ENCODE results near the gene NR3C1. TPM values are rescaled to one million over a fixed set of nuclear protein-coding genes. Genes with fewer than 3 reads are reported as not detected.
"Not testable (repeated sequence)": the region's sequence is repeated elsewhere in the genome, so short reads cannot be mapped to it uniquely, and the experiment has no call there.

The NR3C1 gene
- total RNA-seq, 1 donor from 2014 or later = 56.1 TPM

DNA sequence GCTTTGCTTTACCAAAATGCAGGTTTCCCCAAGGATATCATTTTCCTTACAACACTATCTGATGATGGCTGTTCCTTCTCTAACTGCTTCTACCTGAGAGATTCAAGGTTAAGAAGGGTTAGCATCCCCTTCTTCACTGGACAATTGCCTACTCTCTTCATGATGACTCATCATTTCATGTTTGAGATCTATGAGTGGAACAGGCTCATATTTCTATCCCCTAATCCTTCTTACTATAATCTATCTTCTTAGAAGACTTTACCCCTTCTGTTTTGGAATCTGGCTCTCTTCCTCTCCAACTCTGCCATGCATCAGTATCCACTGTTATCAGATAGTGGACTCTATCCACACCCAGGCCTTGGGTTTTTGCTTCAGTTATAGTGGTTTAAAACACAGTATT lies 54.3 kb downstream of the NR3C1 start:
- DNase-seq (ENCODE audit: missing footprints) = no peak
- no peak for ATAC-seq
- intact Hi-C loops (cut with DNase I) = loop anchor here (10.0 kb wide), 1 partner anchor 46 kb away; no protein-coding TSS in a partner anchor

DNA sequence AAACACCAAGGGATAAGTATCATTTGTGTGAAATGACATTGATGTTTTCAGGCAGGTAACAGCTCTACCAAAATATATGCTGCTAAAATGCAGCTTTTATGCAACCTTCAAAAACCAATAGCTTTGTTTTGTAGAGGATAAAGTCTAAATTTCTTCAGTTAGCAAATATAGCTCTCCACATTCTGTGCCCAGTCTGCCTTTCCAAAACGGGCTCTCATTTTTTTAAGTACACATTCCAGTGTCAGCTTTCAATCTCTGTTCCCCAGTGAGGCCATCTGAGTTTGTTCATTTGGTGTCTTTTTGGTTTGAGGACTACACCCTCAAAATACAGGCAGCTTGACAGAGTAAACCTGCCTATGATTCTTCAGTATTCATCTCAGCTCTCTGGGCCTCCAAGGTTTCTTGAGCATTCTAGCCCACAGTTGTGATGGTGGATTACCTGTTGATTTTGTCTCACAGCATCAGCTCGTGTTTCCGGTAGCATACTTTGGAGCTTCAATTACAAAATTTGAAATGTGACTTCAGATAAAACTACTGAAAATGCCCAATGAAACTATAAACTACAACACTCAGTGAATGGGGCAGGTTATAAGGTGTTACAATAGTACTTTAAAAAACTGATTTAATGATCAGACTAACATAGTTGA lies 55.7 kb downstream of the NR3C1 start:
- no peak for DNase-seq (ENCODE audit: missing footprints)
- ATAC-seq = no peak
- intact Hi-C loops (cut with DNase I) = loop anchor here (10.0 kb wide), 1 partner anchor 47 kb away; no protein-coding TSS in a partner anchor

DNA sequence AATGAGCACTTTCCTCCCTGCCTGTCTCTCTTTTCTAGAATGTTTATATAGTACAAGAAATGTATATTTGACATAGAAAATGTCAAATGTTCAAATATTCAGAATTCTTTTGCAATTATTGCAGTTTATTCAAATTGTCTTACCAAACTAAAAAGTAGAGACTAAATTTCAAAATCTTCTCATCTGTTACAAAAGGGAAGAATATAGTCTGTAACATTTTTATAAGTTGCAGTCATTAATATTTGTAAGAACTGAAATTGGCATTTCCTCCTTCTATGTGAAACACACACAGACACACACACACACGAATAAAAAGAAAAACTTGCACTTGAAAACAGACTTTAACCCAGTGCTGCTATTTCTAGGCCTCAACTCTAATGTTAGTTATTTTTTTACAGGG lies 56.4 kb downstream of the NR3C1 start:
- DNase-seq (ENCODE audit: missing footprints) (no peak), ATAC-seq (no peak)
- intact Hi-C loops (cut with DNase I) = loop anchor here (10.0 kb wide), 1 partner anchor 48 kb away; no protein-coding TSS in a partner anchor

DNA sequence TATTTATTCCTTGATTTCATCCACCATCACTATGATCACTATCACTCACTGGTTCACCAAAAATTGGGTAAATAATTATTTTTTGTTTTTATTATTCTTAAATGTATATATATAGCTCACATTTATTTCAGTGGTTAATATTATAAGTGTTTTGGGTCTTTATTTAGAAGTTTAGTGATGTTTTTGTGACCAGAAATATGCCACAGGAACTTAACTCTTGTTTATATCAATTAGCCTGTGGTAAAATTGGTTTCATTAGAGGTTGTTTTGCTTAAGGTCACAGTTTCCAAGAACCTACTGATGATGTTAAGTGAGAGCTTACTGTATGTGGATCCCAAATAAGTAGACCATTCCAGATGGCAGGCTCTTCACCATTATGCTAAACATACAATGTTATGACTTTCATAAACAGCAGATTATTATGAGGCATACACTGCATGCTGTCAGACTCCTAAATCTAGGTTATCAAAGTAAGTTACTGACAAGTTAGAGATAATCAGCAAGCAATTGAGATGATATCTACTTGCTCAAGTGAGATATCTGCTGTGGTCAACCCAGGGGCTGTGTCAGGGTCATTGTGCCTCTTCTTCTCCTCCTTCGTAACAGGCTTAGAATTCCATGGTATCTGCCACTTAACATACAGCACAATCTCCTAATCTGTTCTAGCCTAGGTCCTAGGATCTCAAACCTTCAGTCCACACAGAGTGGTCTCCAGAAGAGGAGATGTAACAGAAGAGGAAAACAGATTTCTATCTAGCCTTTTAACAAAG lies 57.6 kb downstream of the NR3C1 start:
- ATAC-seq (no peak), DNase-seq (ENCODE audit: missing footprints) (no peak)
- intact Hi-C loops (cut with DNase I) = loop anchor here (10.0 kb wide), 1 partner anchor 49 kb away; no protein-coding TSS in a partner anchor

DNA sequence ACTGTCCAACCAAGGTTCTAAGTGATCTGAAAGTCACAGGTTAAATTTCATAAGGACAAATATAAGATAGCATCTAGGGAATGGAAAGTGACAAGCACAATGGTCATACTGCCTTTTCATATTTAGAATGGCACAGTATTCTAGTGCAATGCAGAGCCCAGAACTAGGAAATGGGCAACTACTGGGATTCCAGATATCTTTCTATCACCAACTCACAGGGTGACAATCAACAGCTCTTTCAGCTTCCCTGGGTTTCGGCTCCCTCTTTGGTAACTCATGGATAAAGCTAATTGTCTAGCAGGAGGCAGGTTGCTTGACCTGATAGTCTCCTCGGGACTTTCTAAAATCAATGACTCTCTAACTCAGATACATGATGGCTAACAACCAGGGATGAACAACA lies 60.4 kb downstream of the NR3C1 start:
- intact Hi-C loops (cut with DNase I) = loop anchor here (10.0 kb wide), 1 partner anchor 52 kb away; no protein-coding TSS in a partner anchor
- ATAC-seq (no peak), DNase-seq (ENCODE audit: missing footprints) (no peak)

DNA sequence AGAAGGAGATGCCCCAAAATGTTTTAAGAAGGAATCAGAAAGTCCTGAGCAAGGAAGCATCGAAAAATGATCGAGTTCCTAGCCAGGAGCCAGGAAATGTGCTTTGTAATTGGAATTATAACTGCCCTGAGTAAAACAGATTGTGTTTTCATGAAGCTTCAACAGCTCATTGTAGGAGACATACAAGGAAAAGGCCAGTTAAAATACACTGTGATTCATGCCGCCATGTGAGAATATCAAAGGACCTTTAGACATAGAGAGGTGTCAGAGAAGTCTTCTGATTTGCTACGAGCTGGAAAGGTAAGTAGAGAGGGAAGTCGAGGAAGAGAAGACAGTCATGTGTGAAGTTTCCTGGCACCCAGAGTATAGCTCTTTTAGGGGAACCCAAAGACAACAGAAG lies 60.9 kb downstream of the NR3C1 start:
- intact Hi-C loops (cut with DNase I) = loop anchor here (10.0 kb wide), 1 partner anchor 52 kb away; no protein-coding TSS in a partner anchor
- peak; percentile 8 for ATAC-seq
- DNase-seq (ENCODE audit: missing footprints) = no peak

DNA sequence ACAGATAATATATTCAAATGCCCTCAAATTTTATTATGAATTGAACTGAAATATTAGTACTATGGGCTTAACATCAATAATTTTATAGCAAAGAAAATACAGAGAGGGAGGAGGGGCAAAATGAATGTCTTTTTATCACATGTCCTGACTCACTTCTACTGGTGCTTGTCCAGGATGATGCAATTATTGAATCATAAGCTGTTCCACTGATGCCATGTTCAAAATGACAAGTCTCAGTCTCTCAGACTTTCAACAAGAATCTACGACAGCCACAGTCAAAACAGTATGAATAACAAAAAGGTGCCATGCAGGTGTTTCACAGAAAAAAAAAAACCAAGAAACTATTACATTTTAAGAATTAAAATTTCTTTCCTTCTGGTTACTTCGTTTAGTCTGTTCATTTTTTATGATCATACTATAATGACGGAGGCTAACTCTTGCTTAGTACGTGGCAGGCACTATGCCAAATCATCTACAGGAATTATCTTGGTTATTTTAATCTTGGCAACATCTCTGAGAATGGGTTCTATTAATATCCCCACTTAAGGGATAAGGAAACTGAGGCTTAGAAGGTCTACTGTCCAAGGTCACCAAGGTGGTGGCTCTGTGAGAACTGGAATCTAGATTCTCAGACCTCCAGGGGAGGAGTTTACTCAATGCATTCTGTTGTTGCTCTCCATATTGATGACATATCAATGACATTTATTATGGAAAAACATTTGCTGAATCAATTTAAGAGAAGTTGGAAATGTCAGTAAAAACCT lies 61.5 kb downstream of the NR3C1 start:
- peak; percentile 29 for ATAC-seq
- intact Hi-C loops (cut with DNase I) = loop anchor here (10.0 kb wide), 1 partner anchor 53 kb away; no protein-coding TSS in a partner anchor
- DNase-seq (ENCODE audit: missing footprints) = no peak

DNA sequence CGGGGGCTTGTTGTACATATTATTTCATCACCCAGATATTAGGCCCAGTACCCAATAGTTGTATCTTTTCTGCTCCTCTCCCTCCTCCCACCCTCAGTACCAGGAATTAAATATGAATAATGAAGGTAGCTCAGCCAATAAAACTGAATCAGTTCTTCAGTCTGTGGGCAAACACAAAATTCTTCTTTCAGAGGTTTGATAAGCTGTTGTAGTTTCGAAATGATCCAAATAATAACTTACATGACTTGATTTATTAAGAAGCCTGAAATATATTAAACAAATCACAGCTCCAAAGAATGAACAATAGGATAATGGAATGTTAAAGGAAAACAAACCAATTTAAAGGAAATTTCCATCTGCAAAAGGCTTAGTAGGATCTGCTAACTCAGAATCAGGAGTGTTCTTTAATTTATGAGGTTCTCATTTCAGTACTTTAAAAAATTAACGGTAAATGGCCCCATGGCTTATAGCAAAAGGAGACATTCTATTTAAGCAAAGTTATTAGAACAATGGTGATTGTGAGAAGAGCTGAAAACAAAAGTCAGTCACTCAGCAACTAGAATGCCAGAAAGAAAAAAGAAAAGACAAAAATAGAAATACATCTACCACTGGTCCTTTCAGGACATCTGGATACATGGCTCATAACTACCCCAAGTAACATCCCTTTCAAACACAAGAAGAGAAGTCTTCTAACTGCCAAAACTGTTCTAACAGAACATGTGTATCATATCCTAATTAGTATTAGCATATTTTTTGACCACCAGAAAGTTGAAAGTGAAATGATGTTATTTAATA lies 62.4 kb downstream of the NR3C1 start:
- DNase-seq (ENCODE audit: missing footprints) (no peak), ATAC-seq (peak; percentile 50)
- intact Hi-C loops (cut with DNase I) = loop anchor here (10.0 kb wide), 1 partner anchor 54 kb away; no protein-coding TSS in a partner anchor

DNA sequence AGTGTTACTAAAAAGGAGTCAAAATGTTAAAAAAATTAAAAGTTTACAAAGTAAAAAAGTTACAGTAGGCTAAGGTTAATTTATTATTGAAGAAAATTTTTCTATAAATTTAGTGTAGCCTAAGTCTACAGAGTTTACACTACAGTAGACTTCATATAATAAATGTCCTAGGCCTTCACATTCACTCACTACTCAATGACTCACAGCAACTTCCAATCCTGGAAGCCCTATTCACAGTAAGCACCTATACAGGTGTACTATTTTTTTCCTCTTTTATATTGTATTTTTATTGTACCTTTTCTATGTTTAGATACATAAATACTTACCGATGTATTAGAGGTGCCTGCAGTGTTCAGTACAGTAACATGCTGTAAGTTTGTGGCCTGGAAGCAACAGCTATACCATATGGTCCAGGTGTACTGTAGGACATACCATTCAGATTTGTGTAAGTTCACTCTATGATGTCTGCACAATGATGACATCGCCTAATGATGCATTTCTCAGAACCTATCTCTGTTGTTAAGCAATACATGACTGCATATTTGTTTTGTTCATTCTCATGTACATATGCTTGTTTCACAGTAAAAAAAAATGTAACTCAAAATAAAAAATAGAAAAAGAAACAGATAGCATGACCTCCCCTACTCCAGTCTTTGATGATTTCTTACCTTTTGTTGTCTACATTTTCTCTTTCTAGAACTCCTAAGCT lies 64.7 kb downstream of the NR3C1 start:
- intact Hi-C loops (cut with DNase I) = no loop called here
- DNase-seq (ENCODE audit: missing footprints) (no peak), ATAC-seq (no peak)

DNA sequence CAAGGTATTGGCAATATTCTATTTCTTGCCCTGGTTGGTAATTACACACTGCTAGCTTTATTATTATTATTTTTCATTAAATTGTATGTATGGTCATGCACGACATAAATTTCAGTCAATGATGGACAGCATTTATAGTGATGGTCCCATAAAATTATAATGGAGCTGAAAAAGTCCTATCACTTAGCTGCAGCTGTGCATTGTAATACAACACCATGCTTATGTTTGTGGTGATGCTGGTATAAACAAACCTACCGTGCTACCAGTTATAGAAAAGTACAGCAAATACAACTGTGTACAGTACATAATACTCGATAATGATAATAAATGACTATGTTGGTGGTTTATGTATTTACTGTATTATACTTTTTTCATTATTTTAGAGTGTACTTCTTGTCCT lies 65.5 kb downstream of the NR3C1 start:
- no peak for ATAC-seq
- intact Hi-C loops (cut with DNase I) = no loop called here
- DNase-seq (ENCODE audit: missing footprints) = no peak

DNA sequence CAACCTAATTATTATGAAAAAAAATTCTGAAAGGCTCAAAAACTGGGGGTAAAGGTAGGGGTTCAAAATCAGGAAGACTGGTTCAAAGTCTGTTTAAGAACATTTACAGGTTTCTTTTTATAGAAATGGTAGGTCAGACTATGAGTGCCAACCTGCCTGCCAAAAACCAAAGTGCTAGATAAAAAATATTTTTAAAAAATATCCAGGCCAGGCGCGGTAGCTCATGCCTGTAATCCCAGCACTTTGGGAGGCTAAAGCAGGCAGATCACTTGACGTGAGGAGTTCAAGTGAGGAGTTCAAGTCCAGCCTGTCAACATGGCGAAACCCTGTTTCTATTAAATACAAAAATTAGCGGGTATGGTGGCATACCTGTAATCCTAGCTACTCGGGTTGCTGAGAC lies 67.0 kb downstream of the NR3C1 start:
- ATAC-seq = peak; percentile 51

DNA sequence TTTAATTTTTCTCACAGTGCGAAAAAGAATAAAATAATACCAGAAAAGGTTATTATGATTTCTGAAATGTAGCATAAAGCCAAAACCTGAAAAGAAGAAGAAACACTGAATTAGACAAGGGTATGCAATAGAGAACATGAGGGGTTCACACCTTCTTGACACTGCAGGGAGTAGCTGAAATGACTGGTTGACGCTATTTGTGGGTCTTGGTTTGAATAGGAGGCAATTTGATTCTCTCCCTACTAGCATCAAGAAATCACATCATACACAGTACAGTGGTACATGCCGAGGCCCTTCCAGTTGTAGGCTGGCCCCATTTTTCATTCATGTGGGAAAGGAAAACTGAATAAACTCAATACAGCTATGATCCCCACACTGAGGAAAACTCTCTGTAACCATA lies 68.6 kb downstream of the NR3C1 start:
- intact Hi-C loops (cut with DNase I) = no loop called here
- ATAC-seq (peak; percentile 13), DNase-seq (ENCODE audit: missing footprints) (no peak)

More for the DNA sequence above, 67.0 kb downstream of the NR3C1 start:
- DNase-seq (ENCODE audit: missing footprints) = no peak
- intact Hi-C loops (cut with DNase I) = no loop called here

DNA sequence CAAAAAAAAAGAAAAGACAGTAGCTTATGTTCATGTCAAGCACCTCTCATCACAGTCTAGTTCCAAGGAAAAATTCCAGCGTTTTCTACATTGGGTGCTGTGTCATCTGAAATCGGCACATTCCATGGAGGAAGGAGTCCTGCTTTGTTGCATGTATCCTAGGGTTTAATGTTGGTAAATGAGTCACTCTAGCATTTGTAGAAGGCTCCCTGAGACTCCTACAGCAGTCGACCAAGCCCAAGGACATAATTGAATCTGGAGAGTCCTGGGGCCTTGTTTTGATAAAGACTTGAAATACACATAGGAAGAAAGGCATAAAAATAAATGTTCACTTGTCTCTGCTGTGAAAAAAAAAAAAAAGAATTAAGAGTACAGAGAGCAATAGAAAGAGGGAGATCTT lies 69.1 kb downstream of the NR3C1 start:
- DNase-seq (ENCODE audit: missing footprints); intact Hi-C loops (cut with DNase I); ATAC-seq: not testable (repeated sequence)

DNA sequence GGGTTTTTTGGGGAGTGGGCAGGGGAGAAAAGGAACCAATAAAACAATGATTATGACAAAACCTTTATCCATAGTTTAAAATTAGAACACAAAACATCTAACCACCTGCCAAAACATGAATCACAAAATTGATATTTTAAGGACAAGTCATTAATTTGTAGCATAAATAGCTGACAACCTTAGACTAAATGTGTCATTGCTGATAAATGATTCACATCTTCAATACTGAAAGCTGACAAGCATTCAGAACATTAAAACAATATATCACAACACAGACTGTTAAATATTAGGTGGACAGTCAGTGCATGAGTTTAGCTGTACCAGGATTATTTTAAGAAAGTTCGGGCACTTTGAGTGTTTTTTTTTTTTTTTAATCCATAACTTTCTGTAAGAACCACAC lies 71.5 kb downstream of the NR3C1 start:
- ATAC-seq = no peak
- intact Hi-C loops (cut with DNase I) = no loop called here
- no peak for DNase-seq (ENCODE audit: missing footprints)

DNA sequence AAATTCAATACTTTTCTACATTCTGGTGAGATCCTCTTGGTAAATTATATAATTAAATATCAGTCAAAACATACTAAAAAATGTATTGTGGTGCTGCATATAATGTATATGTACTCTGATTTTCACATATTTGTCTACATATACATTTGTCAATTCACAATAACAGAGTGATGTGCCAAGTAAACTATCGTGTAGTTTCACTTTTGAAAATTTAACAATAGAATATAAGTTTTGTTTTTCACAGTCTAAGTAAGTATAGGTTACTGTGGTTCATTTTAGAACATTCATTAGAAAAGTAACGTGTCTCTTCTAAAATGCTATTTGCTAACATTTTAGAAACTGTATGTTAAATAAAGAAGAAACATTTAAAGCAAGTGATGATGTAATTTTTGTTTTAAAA lies 73.6 kb downstream of the NR3C1 start:
- intact Hi-C loops (cut with DNase I) = no loop called here
- no peak for DNase-seq (ENCODE audit: missing footprints)
- ATAC-seq = no peak

DNA sequence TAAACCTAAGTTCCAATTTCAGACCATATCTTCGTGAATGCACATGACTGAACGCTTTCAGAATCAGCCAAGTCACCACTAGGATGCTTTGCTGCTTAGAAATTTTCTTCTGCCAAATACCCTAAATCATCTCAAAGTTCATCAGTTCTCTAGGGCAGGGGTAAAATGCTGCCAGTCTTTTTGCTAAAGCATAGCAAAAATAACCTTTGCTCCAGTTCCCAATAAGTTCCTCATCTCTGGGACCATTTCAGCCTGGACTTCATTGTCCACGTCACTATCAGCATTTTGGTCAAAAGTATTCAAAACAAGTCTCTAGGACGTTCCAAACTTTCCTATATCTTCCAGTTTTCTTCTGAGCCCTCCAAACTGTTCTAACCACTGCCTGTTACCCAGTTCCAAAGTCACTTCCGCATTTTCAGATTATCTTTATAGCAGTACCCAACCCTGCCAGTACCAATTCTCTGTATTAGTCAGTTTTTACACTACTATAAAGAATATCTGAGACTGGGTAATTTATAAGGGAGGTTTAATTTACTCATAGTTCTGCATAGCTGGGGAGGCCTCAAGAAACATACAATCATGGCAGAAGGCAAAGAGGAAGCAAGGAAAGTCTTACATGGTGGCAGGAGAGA lies 74.8 kb downstream of the NR3C1 start:
- no peak for ATAC-seq
- intact Hi-C loops (cut with DNase I) = no loop called here
- DNase-seq (ENCODE audit: missing footprints) = no peak

DNA sequence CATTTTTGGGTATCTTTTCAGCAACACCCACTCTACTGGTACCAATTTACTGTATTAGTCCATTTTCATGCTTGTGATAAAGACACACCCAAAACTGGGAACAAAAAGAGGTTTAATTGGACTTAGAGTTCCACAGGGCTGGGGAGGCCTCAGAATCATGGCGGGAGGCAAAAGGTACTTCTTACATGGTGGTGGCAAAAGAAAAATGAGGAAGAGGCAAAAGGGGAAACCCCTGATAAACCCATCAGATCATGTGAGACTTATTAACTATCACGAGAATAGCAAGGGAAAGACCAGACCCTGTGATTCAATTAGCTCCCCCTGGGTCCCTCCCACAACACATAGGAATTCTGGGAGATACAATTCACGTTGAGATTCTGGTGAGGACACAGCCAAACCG lies 78.4 kb downstream of the NR3C1 start:
- intact Hi-C loops (cut with DNase I); DNase-seq (ENCODE audit: missing footprints); ATAC-seq: not testable (repeated sequence)

All from Right ventricle myocardium inferior (tissue), 1 donor.